ENCODE measurements around the gene FLT3. TPM values are rescaled to one million over a fixed set of nuclear protein-coding genes. Genes with fewer than 3 reads are reported as not detected.

FLT3 gene
- total RNA-seq, 1 donor from 2014 or later: not detected

DNA sequence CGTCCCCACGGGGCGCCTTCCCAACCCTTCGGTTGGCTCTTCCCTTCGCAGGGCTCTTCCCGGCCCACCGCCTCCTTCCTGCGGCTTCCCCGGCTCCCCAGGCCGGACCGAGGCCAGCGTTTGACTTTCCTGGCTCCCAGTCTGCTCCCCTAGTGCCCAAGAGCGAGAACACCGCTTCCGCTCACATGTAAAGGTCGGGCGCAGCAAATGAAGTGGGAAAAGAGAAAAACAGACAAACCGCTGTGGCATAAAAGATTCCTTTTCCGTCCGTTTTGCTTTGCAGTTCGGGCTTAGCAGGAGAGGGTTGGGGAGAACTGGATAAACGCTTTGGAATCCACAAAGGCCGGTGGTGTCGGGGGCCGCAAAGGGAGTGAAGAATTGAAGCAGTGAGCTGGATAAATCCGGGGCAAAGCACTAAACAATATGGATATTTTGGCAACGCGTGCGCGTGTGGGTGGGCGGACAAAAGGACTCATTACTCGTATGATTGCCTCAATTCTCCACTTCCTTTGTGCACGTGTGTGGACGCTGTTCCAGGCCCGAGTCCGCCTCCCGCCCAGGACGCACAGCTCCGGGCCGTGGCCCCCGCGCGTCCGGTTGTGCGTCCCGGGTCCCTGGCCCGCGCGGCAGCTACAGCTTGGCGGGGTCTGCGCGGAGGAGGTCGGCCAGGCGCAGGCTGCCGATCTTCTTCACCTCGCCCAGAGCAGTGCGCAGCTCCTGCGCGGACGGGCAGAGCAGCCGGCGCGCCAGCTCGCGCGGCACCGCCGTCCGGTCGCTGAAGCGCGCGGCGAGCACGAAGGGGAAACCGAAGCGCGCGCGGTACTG is 122.7 kb downstream of the FLT3 start:
- TF ChIP-seq, protein P1, sequence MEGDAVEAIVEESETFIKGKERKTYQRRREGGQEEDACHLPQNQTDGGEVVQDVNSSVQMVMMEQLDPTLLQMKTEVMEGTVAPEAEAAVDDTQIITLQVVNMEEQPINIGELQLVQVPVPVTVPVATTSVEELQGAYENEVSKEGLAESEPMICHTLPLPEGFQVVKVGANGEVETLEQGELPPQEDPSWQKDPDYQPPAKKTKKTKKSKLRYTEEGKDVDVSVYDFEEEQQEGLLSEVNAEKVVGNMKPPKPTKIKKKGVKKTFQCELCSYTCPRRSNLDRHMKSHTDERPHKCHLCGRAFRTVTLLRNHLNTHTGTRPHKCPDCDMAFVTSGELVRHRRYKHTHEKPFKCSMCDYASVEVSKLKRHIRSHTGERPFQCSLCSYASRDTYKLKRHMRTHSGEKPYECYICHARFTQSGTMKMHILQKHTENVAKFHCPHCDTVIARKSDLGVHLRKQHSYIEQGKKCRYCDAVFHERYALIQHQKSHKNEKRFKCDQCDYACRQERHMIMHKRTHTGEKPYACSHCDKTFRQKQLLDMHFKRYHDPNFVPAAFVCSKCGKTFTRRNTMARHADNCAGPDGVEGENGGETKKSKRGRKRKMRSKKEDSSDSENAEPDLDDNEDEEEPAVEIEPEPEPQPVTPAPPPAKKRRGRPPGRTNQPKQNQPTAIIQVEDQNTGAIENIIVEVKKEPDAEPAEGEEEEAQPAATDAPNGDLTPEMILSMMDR (IDR thresholded peaks at IDR 0.05): no peak
- Mint-ChIP-seq H3K36me3 (ENCODE audit: low read depth) (no peaks in the 10 kb centered on the region), H3K4me3 (ENCODE audit: unreplicated experiment) (peak overlapping the region; percentile 43), H3K27me3 (ENCODE audit: low read depth) (peaks cover 86% of the 10 kb centered on the region), H3K4me1 (ENCODE audit: low read depth) (peaks cover 5% of the 10 kb centered on the region), H3K9me3 (ENCODE audit: low read depth) (no peaks in the 10 kb centered on the region), H3K27ac (ENCODE audit: unreplicated experiment) (no peak overlapping the region)
- DNase-seq (ENCODE audit: low spot score): no peak

DNA sequence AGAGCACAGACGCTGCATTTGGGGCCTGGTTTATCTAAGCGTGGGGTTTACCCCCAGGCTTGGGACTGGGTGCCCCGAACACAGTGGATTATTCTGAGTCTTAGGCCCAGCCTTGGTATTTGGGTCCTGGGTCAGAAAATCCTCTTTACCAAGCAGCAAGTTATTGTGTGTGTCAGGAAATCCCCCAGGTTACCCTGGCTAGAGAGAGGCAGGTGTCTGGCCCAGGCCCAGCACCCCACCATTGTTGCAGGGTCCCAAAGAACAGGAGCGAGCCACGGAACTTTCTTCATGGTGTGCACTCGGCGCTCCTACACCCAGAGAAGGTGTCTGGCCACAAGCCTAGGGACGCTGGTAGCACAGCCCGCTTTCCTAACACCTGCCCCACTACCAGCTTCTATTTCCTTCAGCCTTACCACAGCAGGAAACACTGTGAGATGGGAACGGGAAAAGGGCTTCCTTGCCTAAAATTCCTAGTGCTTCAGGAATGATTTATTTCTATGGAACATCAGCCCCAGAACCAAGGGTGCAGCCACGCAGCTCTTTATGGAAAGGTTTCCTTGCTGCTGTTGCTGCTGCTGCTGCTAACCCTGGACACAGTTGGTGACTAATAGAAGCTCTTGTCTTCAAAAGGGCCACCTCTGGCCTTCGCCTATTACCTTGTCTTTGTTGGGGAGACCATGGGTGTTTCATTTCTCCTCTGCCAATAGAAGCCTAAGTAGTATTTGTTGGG is 123.8 kb downstream of the FLT3 start:
- Mint-ChIP-seq H3K27me3 (ENCODE audit: low read depth) (peaks cover 85% of the 10 kb centered on the region), H3K36me3 (ENCODE audit: low read depth) (no peaks in the 10 kb centered on the region), H3K9me3 (ENCODE audit: low read depth) (no peaks in the 10 kb centered on the region), H3K4me3 (ENCODE audit: unreplicated experiment) (no peak overlapping the region), H3K4me1 (ENCODE audit: low read depth) (peaks cover 5% of the 10 kb centered on the region), H3K27ac (ENCODE audit: unreplicated experiment) (no peak overlapping the region)
- TF ChIP-seq, protein P1 (IDR thresholded peaks at IDR 0.05): no peak
- no peak for DNase-seq (ENCODE audit: low spot score)

DNA sequence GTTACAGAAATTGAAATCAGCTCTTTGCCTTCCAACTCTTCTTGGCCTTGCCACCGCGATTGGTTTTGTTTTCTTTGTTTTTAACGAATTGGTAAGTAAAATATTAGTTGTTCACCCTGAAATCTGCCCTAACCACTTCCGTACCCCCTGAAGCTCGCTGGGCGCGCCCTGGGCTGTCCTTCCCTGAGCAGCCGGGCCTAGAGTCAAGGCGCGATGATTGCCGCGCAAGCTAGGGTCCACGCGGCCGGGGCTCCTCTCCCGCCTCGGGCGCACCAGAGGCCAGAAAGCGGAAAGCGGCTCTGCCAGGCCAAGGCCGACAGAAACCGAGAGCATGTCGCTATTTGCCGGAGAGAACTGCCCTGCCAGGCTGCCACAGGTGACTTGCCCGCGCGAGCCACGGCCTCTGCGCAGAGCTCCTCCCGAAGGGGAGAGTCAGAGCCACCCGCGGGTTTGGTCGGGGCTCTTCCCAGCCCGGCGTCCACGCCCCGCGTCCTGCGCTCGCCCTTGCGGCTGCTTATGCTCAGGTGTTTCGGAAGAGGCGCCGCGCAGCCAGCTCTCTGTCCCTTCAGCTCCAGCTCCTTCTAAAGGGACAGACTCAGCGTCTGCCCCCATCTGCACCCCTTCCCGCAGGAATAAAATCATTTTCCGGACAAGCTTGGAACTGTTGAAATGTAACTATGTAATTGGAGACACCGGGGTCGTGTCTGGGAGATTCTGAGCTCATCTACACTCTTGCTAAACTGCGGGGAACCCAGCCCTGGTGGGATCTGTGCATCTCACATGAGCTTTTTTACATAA is 124.6 kb downstream of the FLT3 start:
- Mint-ChIP-seq H3K36me3 (ENCODE audit: low read depth) (no peaks in the 10 kb centered on the region), H3K9me3 (ENCODE audit: low read depth) (no peaks in the 10 kb centered on the region), H3K27me3 (ENCODE audit: low read depth) (peaks cover 85% of the 10 kb centered on the region), H3K4me1 (ENCODE audit: low read depth) (peaks cover 5% of the 10 kb centered on the region), H3K4me3 (ENCODE audit: unreplicated experiment) (no peak overlapping the region), H3K27ac (ENCODE audit: unreplicated experiment) (no peak overlapping the region)
- TF ChIP-seq, protein P1 (IDR thresholded peaks at IDR 0.05): no peak
- DNase-seq (ENCODE audit: low spot score): peak; percentile 83

DNA sequence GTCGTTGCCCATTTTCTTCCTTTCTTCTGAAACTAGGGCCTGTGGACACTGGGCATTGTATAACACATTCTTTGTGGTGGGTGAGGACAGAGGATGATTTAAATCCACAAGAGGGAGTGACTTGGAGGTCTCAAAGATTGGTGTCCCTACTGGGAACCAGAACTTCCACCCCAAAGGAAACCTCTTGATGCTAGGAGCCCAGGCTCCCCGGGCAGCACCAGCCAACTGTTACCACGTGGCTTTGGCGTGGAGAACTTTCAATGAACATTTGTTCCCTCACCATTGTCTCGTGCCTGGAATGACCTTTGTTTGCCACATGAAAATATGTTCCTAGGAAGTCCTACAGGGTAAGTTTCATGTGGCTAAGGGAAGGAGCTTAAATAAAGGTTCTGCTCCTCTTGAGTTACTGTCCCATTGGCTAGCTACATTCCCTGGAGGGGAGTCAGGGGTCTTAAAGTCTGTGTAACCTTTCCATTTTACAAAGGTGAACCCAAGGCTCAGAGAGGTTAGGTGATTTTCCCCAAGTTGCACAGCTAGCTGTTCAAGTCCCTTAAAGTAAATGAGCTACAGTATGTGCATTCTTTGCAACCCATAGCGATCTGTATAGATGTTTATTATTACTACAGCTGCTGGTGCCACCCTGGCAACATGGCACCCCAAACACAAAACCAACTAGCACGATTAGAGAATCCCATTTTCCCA is 126.3 kb downstream of the FLT3 start:
- no peaks in the 10 kb centered on the region for H3K36me3 Mint-ChIP-seq (ENCODE audit: low read depth)
- H3K9me3 Mint-ChIP-seq (ENCODE audit: low read depth): no peaks in the 10 kb centered on the region
- H3K27me3 Mint-ChIP-seq (ENCODE audit: low read depth): peaks cover 87% of the 10 kb centered on the region
- H3K27ac Mint-ChIP-seq (ENCODE audit: unreplicated experiment): no peak overlapping the region
- no peak for DNase-seq (ENCODE audit: low spot score)
- TF ChIP-seq, protein P1 (IDR thresholded peaks at IDR 0.05): no peak
- H3K4me1 Mint-ChIP-seq (ENCODE audit: low read depth): peaks cover 7% of the 10 kb centered on the region
- no peak overlapping the region for H3K4me3 Mint-ChIP-seq (ENCODE audit: unreplicated experiment)

Measured in chondrocyte (in vitro differentiated cells).